ENCODE measurements around the gene CCDC185.

Gene CCDC185

DNA sequence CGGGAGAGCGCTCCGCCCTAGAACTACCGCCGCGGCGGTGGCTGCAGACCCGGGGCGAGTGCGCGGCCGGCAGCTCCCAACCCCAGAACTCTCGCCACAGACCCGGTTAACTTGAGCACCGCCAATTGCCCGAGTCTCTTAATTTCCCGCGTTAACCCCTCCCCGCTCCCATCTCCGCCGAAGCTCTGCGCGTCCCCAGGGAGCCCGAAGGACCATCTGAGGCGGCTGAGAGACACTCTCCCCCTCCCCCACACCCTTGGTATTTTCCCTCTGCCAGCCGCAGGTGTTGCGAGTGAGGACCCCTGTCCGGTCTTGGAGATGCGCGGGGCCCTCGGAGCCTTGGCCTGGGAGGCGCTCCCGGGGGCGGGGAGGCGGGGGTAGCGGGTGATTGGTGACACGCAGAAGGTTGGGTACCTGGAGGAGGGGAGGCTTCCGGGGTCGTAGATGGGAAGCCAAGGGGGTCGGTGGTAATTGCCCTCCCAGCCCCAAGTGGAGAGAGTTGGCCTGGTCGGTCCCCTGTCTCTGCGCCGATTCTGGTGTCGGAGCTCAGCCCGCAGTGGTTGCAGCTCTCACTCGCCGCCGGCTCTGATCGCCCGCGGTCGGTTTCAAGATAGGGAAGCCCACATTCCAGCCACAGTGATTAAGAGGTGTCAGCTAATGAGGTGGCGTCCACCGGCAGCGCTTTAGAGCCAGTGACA lies 28.4 kb upstream of the CCDC185 start:
- H3K27ac ChIP-seq (ENCODE audit: extremely low read depth, low read depth, low read length), result no peak overlapping the region; the same call in 1 of the 2 replicates
- peak overlapping the region; percentile 64 for H3K4me3 ChIP-seq (ENCODE audit: low read depth, low read length)
- no peaks in the 10 kb centered on the region for H3K36me3 ChIP-seq (ENCODE audit: control insufficient read depth in 2 of 2, insufficient read depth in 1 of 2, low read length in 2 of 2)
- peaks cover 8% of the 10 kb centered on the region for H3K4me1 ChIP-seq (ENCODE audit: control insufficient read depth, insufficient read depth, low read length)
- POLR2A ChIA-PET, result interaction anchor here (1.0 kb wide), 1 partner anchor 14 kb away, joined by 3 read pairs; no protein-coding TSS in a partner anchor
- H3K9me3 ChIP-seq (ENCODE audit: control insufficient read depth, insufficient read depth, low read depth, low read length), result no peaks in the 10 kb centered on the region
- CTCF ChIA-PET, result interaction anchor here (0.7 to 1.7 kb wide), 6 partner anchors 10 to 628 kb away, joined by 3 to 8 read pairs (median 3); partner anchors contain the start of gene FAM177B
- no peak for TF ChIP-seq KLF9 (tag by site-specific recombination; IDR thresholded peaks at IDR 0.05; ENCODE audit: low read depth)
- peak; percentile 55; the same call in 1 of the 2 replicates for TF ChIP-seq ZNF561 (tag by site-specific recombination; IDR thresholded peaks at IDR 0.05; ENCODE audit: borderline replicate concordance)
- TF ChIP-seq OVOL3 (tag by site-specific recombination; IDR thresholded peaks at IDR 0.05), result no peak
- no peak for TF ChIP-seq ZNF596 (tag by site-specific recombination; IDR thresholded peaks at IDR 0.05)
- TF ChIP-seq ZXDB (tag by site-specific recombination; IDR thresholded peaks at IDR 0.05), result no peak
- TF ChIP-seq, protein P1, sequence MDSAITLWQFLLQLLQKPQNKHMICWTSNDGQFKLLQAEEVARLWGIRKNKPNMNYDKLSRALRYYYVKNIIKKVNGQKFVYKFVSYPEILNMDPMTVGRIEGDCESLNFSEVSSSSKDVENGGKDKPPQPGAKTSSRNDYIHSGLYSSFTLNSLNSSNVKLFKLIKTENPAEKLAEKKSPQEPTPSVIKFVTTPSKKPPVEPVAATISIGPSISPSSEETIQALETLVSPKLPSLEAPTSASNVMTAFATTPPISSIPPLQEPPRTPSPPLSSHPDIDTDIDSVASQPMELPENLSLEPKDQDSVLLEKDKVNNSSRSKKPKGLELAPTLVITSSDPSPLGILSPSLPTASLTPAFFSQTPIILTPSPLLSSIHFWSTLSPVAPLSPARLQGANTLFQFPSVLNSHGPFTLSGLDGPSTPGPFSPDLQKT (IDR thresholded peaks at IDR 0.05; ENCODE audit: borderline replicate concordance, low read depth, low read length), result no peak
- TF ChIP-seq, protein P2, sequence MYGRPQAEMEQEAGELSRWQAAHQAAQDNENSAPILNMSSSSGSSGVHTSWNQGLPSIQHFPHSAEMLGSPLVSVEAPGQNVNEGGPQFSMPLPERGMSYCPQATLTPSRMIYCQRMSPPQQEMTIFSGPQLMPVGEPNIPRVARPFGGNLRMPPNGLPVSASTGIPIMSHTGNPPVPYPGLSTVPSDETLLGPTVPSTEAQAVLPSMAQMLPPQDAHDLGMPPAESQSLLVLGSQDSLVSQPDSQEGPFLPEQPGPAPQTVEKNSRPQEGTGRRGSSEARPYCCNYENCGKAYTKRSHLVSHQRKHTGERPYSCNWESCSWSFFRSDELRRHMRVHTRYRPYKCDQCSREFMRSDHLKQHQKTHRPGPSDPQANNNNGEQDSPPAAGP (tag by site-specific recombination; IDR thresholded peaks at IDR 0.05), result 0 out of 2 replicates have a peak, but pooled peaks have one; percentile 19
- TF ChIP-seq, protein P3, sequence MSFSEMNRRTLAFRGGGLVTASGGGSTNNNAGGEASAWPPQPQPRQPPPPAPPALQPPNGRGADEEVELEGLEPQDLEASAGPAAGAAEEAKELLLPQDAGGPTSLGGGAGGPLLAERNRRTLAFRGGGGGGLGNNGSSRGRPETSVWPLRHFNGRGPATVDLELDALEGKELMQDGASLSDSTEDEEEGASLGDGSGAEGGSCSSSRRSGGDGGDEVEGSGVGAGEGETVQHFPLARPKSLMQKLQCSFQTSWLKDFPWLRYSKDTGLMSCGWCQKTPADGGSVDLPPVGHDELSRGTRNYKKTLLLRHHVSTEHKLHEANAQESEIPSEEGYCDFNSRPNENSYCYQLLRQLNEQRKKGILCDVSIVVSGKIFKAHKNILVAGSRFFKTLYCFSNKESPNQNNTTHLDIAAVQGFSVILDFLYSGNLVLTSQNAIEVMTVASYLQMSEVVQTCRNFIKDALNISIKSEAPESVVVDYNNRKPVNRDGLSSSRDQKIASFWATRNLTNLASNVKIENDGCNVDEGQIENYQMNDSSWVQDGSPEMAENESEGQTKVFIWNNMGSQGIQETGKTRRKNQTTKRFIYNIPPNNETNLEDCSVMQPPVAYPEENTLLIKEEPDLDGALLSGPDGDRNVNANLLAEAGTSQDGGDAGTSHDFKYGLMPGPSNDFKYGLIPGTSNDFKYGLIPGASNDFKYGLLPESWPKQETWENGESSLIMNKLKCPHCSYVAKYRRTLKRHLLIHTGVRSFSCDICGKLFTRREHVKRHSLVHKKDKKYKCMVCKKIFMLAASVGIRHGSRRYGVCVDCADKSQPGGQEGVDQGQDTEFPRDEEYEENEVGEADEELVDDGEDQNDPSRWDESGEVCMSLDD (tag by site-specific recombination; IDR thresholded peaks at IDR 0.05), result peak; percentile 73; the same call in 1 of the 2 replicates
- TF ChIP-seq ZNF654 (tag by site-specific recombination; IDR thresholded peaks at IDR 0.05; ENCODE audit: low read depth), result no peak
- TF ChIP-seq, protein P4, sequence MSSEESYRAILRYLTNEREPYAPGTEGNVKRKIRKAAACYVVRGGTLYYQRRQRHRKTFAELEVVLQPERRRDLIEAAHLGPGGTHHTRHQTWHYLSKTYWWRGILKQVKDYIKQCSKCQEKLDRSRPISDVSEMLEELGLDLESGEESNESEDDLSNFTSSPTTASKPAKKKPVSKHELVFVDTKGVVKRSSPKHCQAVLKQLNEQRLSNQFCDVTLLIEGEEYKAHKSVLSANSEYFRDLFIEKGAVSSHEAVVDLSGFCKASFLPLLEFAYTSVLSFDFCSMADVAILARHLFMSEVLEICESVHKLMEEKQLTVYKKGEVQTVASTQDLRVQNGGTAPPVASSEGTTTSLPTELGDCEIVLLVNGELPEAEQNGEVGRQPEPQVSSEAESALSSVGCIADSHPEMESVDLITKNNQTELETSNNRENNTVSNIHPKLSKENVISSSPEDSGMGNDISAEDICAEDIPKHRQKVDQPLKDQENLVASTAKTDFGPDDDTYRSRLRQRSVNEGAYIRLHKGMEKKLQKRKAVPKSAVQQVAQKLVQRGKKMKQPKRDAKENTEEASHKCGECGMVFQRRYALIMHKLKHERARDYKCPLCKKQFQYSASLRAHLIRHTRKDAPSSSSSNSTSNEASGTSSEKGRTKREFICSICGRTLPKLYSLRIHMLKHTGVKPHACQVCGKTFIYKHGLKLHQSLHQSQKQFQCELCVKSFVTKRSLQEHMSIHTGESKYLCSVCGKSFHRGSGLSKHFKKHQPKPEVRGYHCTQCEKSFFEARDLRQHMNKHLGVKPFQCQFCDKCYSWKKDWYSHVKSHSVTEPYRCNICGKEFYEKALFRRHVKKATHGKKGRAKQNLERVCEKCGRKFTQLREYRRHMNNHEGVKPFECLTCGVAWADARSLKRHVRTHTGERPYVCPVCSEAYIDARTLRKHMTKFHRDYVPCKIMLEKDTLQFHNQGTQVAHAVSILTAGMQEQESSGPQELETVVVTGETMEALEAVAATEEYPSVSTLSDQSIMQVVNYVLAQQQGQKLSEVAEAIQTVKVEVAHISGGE (tag by site-specific recombination; conservative IDR thresholded peaks at IDR 0.05; ENCODE audit: low read depth), result no peak
- no peak for TF ChIP-seq ZNF544 (tag by site-specific recombination; IDR thresholded peaks at IDR 0.05)
- no peak for TF ChIP-seq ZNF670 (tag by site-specific recombination; IDR thresholded peaks at IDR 0.05; ENCODE audit: low read depth)
- no peak for TF ChIP-seq ZNF843 (tag by site-specific recombination; IDR thresholded peaks at IDR 0.05)
- 0 out of 2 replicates have a peak, but pooled peaks have one; percentile 20 for TF ChIP-seq ZNF501 (tag by site-specific recombination; IDR thresholded peaks at IDR 0.05)
- TF ChIP-seq, protein P5, sequence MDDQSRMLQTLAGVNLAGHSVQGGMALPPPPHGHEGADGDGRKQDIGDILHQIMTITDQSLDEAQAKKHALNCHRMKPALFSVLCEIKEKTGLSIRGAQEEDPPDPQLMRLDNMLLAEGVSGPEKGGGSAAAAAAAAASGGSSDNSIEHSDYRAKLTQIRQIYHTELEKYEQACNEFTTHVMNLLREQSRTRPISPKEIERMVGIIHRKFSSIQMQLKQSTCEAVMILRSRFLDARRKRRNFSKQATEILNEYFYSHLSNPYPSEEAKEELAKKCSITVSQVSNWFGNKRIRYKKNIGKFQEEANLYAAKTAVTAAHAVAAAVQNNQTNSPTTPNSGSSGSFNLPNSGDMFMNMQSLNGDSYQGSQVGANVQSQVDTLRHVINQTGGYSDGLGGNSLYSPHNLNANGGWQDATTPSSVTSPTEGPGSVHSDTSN (CRISPR knock-in tag; IDR thresholded peaks at IDR 0.05), result no peak
- TF ChIP-seq, protein P6, sequence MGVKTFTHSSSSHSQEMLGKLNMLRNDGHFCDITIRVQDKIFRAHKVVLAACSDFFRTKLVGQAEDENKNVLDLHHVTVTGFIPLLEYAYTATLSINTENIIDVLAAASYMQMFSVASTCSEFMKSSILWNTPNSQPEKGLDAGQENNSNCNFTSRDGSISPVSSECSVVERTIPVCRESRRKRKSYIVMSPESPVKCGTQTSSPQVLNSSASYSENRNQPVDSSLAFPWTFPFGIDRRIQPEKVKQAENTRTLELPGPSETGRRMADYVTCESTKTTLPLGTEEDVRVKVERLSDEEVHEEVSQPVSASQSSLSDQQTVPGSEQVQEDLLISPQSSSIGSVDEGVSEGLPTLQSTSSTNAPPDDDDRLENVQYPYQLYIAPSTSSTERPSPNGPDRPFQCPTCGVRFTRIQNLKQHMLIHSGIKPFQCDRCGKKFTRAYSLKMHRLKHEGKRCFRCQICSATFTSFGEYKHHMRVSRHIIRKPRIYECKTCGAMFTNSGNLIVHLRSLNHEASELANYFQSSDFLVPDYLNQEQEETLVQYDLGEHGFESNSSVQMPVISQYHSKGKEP (tag by site-specific recombination; IDR thresholded peaks at IDR 0.05), result no peak
- no peak for TF ChIP-seq ZNF23 (tag by site-specific recombination; IDR thresholded peaks at IDR 0.05; ENCODE audit: borderline replicate concordance)
- peak; percentile 95 for TF ChIP-seq ZNF335 (tag by site-specific recombination; conservative IDR thresholded peaks at IDR 0.05)
- no peak for TF ChIP-seq ZNF37A (tag by site-specific recombination; IDR thresholded peaks at IDR 0.05)
- TF ChIP-seq SP3 (tag by site-specific recombination; IDR thresholded peaks at IDR 0.05), result peak; percentile 58; the same call in 1 of the 2 replicates
- no peak for TF ChIP-seq ZNF677 (tag by site-specific recombination; IDR thresholded peaks at IDR 0.05)
- peak; percentile 71 for TF ChIP-seq ZFHX2 (tag by site-specific recombination; conservative IDR thresholded peaks at IDR 0.05)
- TF ChIP-seq, protein P7, sequence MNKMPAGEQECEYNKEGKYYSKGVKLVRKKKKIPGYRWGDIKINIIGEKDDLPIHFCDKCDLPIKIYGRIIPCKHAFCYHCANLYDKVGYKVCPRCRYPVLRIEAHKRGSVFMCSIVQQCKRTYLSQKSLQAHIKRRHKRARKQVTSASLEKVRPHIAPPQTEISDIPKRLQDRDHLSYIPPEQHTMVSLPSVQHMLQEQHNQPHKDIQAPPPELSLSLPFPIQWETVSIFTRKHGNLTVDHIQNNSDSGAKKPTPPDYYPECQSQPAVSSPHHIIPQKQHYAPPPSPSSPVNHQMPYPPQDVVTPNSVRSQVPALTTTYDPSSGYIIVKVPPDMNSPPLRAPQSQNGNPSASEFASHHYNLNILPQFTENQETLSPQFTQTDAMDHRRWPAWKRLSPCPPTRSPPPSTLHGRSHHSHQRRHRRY (tag by site-specific recombination; IDR thresholded peaks at IDR 0.05), result no peak
- no peak for TF ChIP-seq ZNF664 (tag by site-specific recombination; IDR thresholded peaks at IDR 0.05)
- no peak for TF ChIP-seq ZNF621 (tag by site-specific recombination; IDR thresholded peaks at IDR 0.05)

All from HEK293 (cell line).